Glomerular visceral epithelial cell (primary cell): ENCODE measurements around the gene LSR.

Source experiments
- DNase-seq: peaks from one replicate; pipeline ENCODE4 v3.0.0-alpha.2; 2016; ENCODE audit errors: extremely low spot score

LSR gene

DNA sequence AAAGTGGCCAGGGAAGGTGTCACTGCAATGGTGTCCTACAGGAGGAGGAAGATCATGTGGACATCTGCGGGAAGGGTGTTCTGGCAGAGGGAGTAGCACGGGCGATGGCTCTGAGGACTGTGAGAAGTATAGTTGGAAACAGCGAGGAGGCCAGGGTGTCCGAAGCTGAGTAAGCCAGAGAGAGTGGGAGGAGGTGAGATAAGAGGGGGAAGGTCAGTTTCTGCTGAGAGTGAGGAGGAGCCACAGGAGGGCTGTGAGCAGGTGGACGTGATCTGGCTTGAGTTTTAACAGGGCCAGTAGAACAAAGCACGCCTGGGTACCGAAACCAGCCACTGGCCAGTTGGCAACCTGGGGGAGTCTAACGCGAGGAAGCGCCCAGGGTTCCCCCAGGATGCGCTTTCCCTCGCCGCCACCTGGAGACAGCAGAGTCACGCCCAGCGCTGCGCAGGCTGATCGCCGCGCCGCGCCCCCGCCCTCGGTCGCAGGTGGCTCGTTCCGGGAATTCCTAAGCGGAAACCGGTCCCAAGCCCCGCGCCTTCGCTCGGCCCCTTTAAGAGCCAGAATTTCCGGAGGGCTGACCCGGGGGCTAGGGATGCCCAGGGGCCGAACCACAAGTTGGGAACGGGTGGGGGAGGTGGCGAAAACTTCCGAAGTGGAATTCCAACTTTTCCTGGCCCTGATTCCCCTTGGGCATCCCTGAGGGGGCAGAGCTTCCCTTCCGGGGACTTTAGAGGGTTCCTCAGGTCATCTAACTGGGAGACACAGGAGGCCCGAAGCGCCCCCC lies 1.1 kb upstream of the LSR start:
- DNase-seq, result peak; percentile 94

DNA sequence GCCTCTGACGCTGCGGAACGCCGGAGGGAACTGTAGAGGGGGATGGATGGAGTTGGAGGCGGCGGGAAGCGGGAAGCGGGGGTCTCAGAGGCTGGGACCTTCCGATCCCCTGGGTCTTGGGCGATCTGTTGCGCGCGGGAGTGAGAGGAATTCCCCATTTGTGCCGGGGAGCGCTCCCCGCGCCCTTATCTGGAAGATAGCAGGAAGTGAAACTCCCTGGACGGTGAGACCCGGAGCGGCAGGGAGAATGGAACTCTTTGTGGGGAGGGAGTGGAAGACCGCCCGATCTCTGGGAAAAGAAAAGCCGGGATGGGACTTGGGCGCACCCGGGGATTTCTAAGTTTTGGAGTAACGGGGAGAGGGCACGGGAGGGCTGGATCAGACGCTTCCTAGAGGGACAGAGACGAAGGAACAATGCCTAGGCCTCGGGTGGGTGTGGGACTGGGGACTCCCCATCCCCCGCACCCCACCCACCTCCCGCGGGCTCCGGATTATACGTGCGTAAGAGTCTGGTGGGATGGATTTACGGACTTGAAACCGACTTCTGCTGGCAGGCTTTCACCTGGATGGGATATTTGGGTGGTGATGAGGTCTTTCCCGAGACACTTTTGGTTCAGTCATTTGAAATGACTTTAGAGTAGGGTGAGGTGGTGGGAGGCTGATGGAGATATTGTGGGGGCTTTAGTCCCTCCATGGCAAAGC lies 495 bp downstream of the LSR start:
- peak; percentile 46 for DNase-seq

DNA sequence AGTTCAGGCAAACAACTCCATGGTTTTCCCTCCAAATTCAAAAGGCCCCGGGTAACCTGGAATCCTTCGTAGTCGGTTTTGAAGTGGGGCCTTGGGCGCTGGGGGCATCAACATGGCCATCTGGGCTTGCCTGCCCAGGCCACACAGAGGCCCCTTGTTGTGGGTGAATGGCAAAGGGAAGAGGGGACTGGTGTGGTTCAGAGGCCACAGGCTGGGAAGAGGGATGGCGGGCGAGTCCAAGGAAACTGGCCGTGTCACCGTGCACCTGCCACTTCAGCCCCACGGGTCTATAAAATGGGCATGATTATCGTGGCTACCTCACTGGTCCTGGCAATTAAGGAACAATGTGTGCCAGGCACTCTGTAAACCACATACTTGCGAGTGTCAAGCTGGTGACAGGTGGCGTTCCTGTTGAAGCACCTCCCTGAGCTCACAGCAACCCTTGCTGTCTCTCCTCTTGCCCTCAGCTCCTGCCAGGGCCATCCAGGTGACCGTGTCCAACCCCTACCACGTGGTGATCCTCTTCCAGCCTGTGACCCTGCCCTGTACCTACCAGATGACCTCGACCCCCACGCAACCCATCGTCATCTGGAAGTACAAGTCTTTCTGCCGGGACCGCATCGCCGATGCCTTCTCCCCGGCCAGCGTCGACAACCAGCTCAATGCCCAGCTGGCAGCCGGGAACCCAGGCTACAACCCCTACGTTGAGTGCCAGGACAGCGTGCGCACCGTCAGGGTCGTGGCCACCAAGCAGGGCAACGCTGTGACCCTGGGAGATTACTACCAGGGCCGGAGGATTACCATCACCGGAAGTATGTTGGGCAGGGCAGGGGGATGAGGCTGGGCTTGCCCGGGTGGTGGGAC lies 1.3 kb downstream of the LSR start:
- DNase-seq, result no peak

DNA sequence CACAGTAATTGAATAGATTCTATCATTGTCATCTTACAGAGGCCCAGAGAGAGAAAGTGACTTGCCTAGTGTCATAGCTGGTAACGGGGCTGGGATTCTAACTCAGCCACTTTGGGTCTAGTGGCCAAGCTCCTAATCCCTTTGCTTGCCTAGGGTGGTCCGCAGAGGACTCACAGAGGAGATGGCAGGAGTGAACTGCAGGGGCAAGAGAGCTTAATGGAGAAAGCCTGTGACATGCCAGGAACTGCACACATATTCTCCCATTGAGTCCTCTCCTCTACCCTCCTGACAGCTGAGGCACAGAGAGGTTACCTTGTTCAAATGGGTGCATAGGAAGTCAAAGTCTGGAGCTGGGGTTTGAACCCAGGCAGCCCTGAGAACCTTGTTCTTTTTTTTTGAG lies 2.7 kb downstream of the LSR start:
- no peak for DNase-seq

DNA sequence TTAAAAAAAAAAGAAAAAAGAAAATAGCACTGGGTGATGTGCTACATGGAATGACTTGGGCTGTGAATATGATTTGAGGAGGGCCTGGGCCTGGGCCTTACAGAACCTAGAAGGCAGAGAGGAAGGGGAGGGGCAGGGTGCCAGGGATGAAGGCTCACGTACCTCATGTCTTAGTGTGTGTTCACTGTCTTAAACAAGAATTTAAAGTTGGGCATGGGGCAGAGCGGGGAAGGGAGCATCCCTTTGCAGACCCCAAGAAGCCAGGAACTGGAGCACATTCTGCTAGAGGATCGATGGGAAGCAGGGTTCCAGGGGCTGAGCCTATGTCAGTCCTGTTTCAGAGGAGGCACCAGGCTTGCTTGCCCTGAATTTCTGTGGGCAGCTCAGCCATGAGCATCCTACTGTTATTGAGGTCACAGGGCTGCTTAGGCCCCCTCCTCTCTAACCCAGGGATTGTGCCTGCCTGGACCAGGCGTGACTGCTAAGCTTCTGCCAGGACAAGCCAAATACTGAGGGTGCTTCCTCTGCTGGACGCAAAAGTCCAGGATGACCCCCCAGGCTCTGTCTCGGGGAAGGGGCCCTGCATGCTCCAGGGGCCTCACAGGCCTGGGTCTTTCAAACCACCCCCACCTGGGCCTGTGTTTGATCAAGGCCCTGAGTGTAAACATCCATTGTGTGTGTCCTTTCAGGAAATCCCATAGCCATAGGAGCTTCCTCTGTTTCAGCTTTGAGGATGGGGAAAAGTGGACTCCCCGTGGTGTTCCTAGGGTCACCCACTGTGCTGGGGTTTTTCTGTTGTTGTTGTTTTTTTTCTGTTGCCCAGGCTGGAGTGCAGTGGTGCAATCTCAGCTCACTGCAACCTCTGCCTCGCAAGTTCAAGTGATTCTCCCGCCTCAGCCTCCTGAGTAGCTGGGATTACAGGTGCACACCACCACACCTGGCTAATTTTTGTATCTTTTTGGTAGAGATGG lies 4.8 kb downstream of the LSR start:
- DNase-seq, result no peak

DNA sequence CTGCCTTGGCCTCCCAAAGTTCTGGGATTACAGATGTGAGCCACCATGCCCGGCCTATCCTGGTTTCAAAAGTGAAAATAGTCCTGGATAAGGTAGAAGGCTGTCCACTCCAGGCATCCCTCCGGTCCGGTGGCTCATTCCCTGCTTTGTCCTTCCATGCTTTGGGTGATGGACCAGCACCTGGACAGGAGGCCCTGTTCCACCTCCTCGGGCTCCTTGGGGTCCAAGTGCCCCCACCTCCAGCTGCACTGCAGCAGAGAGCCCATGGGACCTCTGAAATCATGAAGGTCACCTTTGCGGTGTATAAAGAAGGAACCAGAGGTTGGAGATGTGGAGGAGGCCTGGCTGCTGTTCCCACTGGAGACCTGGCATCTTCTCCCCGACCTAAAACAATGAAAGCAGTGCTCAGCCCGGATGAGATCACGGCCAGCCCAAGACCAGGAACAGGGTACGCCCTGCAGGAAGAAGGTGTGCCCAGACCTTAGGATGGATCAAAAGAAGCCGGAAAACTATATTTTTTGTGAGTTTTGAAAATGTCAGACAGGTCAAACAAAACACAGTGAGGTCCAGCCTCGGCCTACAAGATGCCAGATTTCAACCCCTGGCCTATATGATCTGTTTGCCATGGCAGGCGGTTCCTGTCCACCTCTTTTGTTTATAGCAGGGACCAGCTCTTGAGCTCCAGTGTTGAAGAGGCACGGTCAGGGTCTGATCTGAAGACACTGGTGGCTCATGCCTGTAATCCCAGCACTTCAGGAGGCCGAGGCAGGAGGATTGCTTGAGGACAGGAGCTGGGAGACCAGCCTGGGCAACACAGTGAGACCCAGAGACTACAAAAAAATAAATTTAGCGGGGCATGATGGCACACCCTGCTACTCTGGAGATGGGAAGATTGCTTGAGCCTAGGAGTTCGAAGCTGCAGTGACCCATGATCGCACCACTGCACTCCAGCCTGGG lies 5.8 kb downstream of the LSR start:
- DNase-seq, result no peak

DNA sequence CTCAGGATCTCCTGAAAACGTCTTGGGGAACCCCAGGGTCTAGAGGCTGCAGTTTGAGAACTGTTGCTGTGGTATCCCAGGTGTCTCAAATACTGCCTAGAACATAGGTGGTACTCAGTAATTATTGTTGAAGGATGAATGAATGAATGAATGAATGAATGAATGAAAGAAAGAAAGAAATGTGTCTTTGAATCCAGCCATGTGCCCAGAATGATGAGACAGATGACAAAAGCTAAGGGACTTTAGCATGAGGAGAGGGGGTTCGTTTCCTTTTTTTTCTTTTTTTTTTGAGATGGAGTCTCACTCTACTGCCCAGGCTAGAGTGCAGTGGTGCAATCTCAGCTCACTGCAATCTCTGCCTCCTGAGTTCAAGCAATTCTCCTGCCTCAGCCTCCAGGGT lies 7.8 kb downstream of the LSR start:
- no peak for DNase-seq

DNA sequence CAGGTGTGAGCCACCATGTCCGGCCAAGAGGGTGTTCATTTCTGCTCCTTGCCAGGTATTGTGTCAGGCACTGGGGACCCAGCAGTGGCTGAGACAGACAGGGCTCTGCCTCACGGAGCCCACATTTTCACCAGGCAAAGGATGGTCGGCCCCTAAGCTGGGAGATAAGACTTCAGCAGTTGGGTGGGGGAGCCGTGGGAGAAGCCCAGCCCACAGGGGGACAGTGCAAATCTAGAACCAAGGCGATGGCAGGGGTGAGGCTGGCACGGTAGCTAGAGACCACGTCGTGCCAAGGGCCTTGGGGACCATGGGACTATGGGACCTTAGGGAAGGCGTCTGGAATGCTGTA lies 8.3 kb downstream of the LSR start:
- no peak for DNase-seq

DNA sequence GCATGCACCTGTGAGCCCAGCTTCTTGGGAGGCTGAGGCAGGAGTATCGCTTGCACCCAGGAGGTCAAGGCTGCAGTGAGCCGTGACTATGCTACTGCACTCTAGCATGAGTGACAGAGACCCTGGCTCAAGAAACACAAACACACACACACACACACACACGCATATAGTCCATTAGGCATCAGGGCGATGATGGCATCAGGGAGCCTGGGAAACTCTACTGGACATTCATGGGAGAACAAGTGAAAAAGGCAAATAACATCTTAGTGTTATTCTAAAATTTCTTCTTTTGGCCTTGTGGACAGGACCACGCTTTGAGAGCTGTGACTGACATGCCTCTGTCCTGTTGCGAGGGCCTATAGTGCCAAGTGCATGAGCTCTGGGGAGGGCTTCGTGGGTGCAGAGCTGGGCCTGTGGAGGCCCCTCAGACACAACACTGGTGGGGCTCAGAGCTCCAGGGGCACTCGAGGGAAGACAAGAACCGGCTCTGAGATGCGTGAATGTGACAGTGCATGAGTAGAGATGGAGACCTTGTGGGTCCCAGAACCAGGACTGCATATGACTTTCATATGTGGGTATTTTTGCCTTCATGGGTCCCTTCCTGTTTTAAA lies 12.0 kb downstream of the LSR start:
- DNase-seq, result no peak

DNA sequence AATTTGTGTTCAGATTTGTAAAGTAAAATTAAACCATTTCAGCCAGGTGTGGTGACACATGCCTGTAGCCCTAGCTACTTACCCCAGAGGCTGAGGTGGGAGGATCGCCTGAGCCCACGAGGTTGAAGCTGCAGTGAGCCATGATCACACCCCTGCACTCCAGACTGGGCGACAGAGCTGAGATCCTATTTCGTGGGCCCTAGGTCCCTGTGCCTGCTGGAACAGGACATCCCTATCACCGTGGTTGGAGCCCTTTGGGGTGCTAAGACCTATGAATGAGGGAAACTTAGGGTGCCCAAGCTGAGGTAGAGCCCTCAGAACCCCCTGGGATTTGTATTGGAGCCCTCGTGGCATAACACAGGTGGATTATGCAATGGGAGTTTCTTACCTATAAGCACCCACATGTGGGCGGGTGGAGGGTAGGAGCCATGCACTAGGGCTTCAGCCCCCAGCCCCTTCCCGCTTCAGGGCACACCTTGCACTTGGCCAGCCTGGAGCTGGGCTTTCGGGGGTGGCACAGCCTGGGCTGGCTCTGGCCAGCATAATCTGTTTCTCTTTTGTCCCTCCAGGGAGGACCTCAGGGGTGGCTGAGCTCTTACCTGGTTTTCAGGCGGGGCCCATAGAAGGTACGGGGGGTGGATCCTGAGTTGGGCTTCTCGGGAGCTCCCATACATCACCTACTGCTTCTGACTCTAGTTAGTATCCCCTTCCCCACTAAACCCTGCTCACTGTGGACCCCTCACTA lies 12.7 kb downstream of the LSR start:
- DNase-seq, result no peak

DNA sequence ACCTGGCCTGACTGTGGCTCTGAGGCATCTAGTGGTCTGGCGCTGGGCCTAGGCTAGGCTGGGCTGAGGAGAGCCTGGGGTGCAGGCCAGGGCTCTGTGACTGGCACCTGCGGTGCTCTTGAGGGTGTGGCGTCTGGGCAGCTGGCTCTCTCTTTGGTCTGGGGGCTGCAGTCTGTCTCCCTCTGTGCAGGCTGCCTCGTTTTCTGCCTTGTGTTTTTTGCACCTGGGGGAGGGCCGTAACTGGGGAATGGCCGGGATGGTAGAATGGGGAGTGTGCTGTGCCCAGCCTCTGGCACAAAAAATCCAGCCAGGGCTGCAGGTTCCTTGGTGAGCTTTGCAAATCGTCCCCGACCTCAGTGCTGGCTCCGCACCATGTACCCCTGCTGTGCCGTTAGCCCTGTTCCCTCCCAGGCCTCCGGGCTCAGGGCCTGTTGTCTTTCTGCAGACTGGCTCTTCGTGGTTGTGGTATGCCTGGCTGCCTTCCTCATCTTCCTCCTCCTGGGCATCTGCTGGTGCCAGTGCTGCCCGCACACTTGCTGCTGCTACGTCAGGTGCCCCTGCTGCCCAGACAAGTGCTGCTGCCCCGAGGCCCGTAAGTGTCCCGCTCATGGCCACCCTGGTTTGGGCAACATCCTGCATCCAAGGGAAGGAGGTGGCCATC lies 13.4 kb downstream of the LSR start:
- no peak for DNase-seq

DNA sequence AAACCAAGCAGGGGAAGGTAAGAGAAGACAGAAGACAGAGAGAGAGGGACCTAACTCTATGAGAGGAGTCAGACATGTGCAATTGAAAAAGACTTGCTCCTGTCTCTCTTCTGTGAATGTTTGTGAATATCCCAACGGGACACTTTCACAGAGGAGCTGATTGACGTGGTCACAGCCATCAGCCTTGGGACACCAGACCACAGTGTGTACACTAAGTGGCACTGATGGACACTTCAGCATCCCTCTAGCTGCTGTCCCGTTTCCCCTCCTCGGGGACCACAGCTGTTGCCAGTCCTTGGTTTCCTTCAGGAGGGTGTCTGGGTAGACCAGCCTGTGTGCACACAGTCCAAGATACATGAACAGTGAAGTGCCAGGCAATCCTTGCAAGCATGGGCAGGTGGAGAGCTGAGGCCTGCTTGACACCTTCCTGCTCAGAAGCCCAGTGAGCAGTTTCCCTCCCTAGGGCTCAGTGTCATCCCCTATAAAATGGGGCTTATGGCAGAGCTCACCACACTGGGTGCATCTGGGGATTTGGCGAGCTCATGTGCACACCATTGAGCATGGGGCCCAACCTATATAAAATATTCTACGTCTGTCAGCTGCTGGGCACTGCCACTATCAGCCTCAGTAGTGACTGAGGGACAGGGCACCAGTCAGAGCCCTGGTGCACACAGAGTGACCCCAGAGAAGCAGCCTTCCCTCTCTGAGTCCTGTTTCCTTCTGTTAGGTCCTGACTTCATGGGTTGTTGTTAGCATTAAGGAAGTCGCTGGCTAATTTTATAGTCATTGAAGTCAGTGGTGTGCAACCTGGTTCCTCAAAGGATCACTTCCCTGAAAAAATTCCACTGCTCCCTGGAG lies 15.7 kb downstream of the LSR start:
- DNase-seq, result no peak

DNA sequence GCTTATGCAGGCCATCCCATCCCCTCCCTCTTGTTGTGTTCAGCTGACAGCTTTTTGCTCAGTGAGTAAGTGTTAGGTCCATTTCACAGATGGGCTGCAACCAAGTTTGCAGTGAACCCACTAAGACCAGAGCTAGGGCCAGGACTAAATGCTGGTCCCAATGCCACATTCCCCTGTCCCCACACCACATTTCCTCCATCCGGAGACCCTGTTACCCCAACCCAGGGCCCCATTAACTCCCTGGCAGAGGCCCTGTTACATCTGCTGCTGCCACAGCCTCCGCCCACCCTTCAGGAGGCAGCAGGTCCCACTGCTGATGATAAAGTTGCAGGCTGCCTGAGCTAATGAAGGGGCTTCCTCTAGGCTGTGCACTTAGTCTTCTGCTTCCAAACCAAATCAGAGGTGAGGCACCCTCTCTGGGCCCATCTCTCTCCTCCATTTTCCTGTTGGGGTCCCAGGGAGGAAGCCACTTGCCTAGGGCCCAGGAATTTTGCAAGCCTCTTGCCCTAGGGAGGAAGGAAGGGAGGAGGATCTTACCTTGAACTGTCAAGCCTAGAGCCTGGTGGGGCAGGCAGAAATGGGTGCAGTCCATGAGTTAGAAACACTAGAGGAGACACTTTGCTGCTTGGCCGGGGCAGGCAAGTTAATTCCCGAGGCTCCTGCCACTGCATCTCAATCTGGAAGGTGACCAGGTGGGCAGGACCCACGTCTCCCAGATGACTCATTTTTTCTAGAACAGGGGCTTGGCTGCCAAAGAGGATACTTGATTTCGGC lies 16.5 kb downstream of the LSR start:
- DNase-seq, result no peak

DNA sequence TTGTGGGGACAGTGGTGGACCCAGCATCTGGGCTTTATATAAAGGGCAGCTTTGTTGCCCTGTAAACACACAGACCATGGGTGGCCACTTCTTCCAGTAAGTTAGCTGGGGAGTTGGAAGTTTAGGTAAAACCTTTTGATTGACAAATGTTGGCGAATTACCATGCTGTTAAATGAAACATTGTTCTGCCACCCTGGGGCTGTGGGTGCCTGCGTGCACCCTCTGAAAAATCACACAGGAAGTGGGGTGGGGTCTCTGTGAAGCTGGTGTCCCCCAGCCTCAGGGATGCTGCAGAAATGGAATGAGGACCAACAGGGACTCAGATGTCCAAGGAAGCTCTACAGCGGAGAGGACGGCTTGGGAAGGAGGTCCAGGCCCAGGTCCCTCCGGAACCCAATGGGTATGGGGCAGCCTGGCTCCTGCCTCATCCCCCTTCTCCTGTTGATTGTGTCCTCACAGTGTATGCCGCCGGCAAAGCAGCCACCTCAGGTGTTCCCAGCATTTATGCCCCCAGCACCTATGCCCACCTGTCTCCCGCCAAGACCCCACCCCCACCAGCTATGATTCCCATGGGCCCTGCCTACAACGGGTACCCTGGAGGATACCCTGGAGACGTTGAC lies 17.2 kb downstream of the LSR start:
- DNase-seq, result no peak

DNA sequence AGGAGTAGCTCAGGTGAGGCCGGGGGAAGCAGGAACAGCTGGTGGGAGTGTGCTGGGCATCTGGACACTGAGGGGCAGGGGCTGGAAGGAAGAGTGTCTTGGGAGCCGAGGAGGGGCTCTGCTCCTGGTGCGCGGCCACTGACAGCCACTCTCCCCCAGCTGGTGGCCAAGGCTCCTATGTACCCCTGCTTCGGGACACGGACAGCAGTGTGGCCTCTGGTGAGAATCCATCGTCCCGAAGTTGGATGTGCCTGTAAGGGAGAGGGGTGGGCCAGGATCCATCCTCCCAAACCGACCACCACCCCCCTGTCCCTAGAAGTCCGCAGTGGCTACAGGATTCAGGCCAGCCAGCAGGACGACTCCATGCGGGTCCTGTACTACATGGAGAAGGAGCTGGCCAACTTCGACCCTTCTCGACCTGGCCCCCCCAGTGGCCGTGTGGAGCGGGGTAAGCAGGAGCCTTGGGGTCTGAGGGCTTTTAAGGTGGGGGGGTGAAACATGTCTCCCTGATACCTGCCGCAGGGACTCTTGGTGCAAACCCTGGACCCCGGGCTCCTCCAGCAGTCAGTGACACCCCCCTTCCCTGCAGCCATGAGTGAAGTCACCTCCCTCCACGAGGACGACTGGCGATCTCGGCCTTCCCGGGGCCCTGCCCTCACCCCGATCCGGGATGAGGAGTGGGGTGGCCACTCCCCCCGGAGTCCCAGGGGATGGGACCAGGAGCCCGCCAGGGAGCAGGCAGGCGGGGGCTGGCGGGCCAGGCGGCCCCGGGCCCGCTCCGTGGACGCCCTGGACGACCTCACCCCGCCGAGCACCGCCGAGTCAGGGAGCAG lies 17.9 kb downstream of the LSR start:
- peak; percentile 25 for DNase-seq
